Measurements from ENCODE around the gene P2RY2.

- TF ChIP-seq CTCF (IDR thresholded peaks at IDR 0.05; ENCODE audit: low read depth, low read length, poor library complexity, severe bottlenecking) (no peak), EZH2phosphoT487 (IDR thresholded peaks at IDR 0.05; ENCODE audit: borderline replicate concordance, low read length) (no peak)
Observed at GRCh38 chr11:73273222-73273895, 55.3 kb downstream of the P2RY2 start.

Measured in DOHH2 (cell line).